GM10266 (cell line): Measurements from ENCODE around the gene PADI4.

Experiments
- DNase-seq: peaks from one replicate; pipeline ENCODE4 v3.0.0; 2012; ENCODE audit errors: extremely low spot score
- TF ChIP-seq, protein P1 (sequence below): IDR thresholded peaks from 2 replicates; pipeline ENCODE4 v1.5.1; 2012; ENCODE audit warnings: mild to moderate bottlenecking, low read depth; ENCODE audit not compliant: control insufficient read depth, insufficient read depth; ENCODE audit errors: missing control alignments

The PADI4 gene

DNA sequence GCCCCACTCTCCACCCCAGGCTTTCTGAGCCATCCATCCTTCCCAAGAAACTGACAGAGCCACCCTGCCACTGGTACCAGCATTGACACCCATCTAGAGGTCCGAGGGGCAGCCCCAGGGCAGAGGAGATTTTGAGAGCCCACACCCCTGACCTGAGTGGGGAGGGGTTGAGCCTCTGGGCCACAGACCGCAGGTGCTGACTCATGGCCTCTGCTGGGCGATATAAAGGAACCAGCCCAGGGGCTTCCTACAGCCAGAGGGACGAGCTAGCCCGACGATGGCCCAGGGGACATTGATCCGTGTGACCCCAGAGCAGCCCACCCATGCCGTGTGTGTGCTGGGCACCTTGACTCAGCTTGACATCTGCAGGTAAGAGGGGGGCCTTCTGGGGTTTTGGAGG, at the start of gene PADI4:
Gene PADI4 (plus strand): TSS at position 252 of the 400 bp plus-strand sequence. CDS start 26 bp downstream, at position 278.
- no peak for DNase-seq
- TF ChIP-seq, protein P1, sequence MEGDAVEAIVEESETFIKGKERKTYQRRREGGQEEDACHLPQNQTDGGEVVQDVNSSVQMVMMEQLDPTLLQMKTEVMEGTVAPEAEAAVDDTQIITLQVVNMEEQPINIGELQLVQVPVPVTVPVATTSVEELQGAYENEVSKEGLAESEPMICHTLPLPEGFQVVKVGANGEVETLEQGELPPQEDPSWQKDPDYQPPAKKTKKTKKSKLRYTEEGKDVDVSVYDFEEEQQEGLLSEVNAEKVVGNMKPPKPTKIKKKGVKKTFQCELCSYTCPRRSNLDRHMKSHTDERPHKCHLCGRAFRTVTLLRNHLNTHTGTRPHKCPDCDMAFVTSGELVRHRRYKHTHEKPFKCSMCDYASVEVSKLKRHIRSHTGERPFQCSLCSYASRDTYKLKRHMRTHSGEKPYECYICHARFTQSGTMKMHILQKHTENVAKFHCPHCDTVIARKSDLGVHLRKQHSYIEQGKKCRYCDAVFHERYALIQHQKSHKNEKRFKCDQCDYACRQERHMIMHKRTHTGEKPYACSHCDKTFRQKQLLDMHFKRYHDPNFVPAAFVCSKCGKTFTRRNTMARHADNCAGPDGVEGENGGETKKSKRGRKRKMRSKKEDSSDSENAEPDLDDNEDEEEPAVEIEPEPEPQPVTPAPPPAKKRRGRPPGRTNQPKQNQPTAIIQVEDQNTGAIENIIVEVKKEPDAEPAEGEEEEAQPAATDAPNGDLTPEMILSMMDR, result no peak

GRCh38 chr1:17258758-17259130, 49.3 kb upstream of the PADI4 start:
- TF ChIP-seq, protein P1, result no peak
- DNase-seq, result no peak

GRCh38 chr1:17259233-17259873, 48.6 kb upstream of the PADI4 start:
- TF ChIP-seq, protein P1, result no peak
- no peak for DNase-seq

- DNase-seq, result no peak
These were observed 47.7 kb upstream of the PADI4 start for GRCh38 chr1:17260264-17260663.

DNA sequence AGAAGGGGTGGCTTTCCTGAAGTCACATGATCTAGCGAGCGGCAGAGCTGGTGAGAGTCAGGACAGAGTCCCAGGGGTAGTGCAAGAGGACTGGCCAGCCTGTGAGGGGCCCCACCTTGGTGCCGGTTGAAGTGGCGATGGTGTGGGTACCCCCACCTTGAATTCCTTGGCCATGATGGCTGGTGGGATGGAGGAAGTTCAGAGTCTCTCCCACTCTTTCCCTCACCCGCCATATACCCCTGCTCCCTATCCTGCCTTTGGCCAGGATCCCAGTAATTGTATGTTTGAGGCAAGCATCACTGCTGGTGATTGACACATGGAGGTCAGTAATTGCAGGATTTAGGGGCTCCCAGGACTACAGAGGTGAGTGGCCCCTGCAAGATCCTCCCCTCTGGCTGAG, 47.3 kb upstream of the PADI4 start:
- TF ChIP-seq, protein P1, result no peak
- no peak for DNase-seq

More at GRCh38 chr1:17260264-17260663, 47.7 kb upstream of the PADI4 start:
- TF ChIP-seq, protein P1, result no peak

DNA sequence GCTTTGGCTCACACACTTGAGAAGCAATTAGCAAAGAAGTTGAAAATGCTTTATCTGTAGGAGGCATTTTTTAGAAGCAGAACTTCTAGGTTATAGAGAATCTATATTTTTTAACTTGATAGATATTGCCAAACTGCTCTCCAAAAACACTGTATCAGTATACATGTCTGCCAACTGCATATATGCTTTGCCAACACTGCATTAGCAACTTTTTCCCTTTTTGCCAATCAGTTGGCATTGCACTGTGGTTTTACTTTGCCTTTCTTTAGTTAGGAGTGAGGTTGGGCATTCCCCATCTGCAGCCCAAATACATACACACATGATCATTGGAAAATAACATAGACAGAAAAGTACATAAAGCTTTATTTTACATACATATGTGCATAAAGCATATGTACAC, 44.1 kb upstream of the PADI4 start:
- no peak for DNase-seq
- TF ChIP-seq, protein P1, result no peak

- TF ChIP-seq, protein P1, result no peak
- DNase-seq, result no peak
These were observed 43.5 kb upstream of the PADI4 start for GRCh38 chr1:17264470-17264869.
